ENCODE results near the gene ADD3. TPM values are rescaled to one million over a fixed set of nuclear protein-coding genes. Genes with fewer than 3 reads are reported as not detected.

The ADD3 gene
- total RNA-seq, 1 donor from 2014 or later: 95.3 TPM

DNA sequence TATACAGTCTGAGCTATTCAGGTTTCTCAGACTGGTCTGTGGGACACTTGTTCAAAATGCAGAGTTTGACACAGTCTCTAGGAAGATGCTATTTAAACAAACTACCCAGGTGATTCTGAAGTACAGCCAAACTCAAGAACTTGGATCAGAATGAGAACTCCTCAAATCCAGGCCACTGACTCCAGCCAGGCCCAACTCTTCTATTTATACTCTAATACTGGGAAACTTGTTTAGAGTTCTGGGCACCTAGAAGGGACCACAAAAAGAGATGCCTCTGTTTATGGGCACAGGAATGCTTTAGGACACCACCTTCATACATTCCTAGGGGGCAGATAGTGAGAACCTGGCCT, 40.1 kb upstream of the ADD3 start:
- Mint-ChIP-seq H3K27ac (no peak overlapping the region), H3K9me3 (no peaks in the 10 kb centered on the region), H3K4me3 (no peak overlapping the region), H3K36me3 (ENCODE audit: low read depth) (no peaks in the 10 kb centered on the region), H3K4me1 (no peaks in the 10 kb centered on the region), H3K27me3 (peaks cover 5% of the 10 kb centered on the region)
- CTCF ChIA-PET: no interaction called here
- intact Hi-C loops (cut with micrococcal nuclease): no loop called here
- POLR2A ChIA-PET: no interaction called here
- TF ChIP-seq, protein P1, sequence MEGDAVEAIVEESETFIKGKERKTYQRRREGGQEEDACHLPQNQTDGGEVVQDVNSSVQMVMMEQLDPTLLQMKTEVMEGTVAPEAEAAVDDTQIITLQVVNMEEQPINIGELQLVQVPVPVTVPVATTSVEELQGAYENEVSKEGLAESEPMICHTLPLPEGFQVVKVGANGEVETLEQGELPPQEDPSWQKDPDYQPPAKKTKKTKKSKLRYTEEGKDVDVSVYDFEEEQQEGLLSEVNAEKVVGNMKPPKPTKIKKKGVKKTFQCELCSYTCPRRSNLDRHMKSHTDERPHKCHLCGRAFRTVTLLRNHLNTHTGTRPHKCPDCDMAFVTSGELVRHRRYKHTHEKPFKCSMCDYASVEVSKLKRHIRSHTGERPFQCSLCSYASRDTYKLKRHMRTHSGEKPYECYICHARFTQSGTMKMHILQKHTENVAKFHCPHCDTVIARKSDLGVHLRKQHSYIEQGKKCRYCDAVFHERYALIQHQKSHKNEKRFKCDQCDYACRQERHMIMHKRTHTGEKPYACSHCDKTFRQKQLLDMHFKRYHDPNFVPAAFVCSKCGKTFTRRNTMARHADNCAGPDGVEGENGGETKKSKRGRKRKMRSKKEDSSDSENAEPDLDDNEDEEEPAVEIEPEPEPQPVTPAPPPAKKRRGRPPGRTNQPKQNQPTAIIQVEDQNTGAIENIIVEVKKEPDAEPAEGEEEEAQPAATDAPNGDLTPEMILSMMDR (IDR thresholded peaks at IDR 0.05): no peak
- no peak for DNase-seq
- no peak for ATAC-seq (ENCODE audit: low read depth)

DNA sequence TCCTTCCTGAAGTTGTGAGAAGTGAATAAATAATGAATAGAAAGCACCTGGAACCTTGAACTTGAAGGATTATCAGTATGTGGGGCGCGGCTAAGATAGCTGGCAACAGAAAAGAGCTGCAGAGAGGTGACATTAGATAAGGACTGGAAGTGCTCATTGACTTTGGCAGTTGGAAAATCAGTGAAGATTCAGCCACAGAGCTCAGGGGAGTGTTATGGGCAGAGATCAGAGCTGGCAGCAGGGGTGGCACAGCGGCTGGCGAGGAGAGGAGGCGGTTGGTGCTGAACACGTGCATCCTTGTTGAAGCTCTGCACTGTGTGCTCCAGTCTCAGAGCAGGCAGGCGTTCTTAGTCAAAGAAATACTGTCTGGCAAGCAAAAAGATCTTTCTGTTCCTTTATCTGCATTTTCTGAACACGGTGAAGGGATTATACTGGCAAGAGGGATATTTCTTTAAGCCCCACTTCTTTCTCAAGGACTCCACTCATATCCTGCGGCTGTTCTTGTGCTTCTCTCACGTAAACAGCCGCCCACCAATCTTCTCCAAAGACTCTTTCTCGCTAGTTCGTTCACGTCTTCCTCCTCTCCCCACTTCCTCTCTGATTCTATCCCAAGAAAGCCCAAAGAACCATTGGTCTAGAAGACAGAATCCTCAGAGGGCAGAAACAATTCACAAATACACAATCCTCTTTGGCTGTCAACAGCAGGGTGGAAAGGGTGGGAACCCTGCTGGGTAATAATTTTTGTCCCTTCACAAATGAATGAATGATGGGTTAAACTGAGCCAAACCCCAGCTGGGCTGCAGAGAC, 38.6 kb upstream of the ADD3 start:
- ATAC-seq (ENCODE audit: low read depth) (no peak), DNase-seq (no peak)
- TF ChIP-seq, protein P1 (IDR thresholded peaks at IDR 0.05): no peak
- ChIA-PET CTCF (no interaction called here), POLR2A (no interaction called here)
- no peaks in the 10 kb centered on the region for H3K9me3 Mint-ChIP-seq
- no peak overlapping the region for H3K4me3 Mint-ChIP-seq
- no peaks in the 10 kb centered on the region for H3K36me3 Mint-ChIP-seq (ENCODE audit: low read depth)
- H3K4me1 Mint-ChIP-seq: no peaks in the 10 kb centered on the region
- no peak overlapping the region for H3K27ac Mint-ChIP-seq
- intact Hi-C loops (cut with micrococcal nuclease): no loop called here
- H3K27me3 Mint-ChIP-seq: peaks cover 5% of the 10 kb centered on the region

DNA sequence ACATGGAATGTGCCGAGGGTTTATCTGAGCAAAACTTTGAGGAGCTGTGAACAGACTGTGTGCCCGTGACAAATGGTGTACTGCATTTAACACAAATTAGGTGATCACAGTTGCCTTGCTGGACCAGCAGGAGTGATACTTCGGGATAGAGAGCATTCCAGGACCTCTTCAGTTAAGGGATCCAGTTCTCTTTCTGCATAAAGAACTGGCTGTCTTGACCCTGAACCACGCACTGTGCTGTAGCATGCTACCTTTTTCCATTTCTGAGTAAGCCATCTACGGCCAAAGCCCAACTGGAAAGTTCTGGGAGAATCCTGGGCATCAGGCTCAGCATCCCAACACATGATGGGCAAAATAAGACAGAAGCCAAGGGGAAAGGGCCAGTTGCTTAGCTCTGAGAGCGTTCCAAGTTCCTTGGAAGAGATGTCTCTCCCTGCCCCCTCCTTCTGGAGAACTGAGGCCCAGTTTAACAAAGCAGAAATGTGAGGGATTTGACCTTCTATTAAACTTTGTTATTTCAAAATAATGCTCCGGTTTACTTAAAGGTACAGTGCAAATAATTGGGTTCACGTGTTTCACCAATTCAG, 37.9 kb upstream of the ADD3 start:
- Mint-ChIP-seq H3K4me1 (no peaks in the 10 kb centered on the region), H3K27me3 (peaks cover 5% of the 10 kb centered on the region), H3K9me3 (no peaks in the 10 kb centered on the region), H3K4me3 (no peak overlapping the region), H3K36me3 (ENCODE audit: low read depth) (no peaks in the 10 kb centered on the region), H3K27ac (no peak overlapping the region)
- TF ChIP-seq, protein P1 (IDR thresholded peaks at IDR 0.05): no peak
- intact Hi-C loops (cut with micrococcal nuclease): no loop called here
- CTCF ChIA-PET: no interaction called here
- POLR2A ChIA-PET: no interaction called here
- ATAC-seq (ENCODE audit: low read depth): no peak
- no peak for DNase-seq

DNA sequence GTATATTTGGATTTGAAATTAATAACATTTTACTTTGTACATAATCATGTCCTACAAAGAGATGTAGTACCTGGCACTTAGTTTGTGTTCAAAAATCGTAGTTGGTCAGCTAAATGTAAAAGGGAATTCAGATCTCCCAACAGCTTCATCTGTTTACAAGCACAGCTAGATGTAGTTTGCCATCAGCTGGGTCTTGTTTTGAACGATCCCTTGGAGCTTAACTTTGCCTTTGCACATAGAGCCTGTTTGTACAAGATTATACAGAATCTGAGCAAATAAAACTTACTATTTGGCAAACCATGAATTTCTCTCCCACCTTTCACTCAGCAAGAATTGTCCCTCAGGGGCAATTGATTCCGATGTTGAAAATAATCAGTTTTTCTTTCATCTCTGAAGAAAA, 36.1 kb upstream of the ADD3 start:
- Mint-ChIP-seq H3K36me3 (ENCODE audit: low read depth) (no peaks in the 10 kb centered on the region), H3K27ac (no peak overlapping the region), H3K27me3 (peaks cover 4% of the 10 kb centered on the region), H3K4me3 (no peak overlapping the region), H3K4me1 (no peaks in the 10 kb centered on the region), H3K9me3 (no peaks in the 10 kb centered on the region)
- ChIA-PET CTCF (no interaction called here), POLR2A (no interaction called here)
- ATAC-seq (ENCODE audit: low read depth) (no peak), DNase-seq (no peak)
- TF ChIP-seq, protein P1 (IDR thresholded peaks at IDR 0.05): no peak
- intact Hi-C loops (cut with micrococcal nuclease): no loop called here

DNA sequence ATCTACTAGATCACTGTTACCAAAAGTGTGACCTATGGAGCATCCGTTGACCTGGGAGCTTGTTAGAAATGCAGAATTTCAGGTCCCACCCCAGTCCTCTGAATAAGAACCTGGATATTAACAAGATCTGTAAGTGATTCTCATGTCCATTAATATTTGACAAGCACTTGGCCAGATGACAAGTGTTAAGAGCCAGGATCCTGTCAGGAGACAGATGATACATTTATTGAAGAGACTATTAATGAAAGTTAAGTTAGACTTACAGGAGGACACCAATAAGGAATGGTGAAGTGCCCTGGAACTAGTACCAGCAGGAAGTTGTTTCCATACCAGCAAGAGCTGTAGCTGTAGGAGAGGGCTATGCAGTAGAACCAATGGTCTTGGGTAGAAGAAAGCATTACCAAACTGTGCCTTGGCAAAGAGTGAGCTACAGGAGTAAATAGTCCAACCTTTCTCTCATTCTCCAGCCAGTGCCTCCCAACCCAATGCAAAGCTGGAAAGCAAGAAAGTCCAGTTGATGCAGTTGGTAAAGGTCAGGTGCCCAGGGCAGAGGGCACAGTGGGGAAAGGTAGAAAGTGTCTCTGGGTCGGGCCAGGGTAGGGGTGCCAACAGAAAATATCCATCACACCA, 35.3 kb upstream of the ADD3 start:
- ChIA-PET POLR2A (no interaction called here), CTCF (no interaction called here)
- Mint-ChIP-seq H3K27ac (no peak overlapping the region), H3K4me3 (no peak overlapping the region), H3K9me3 (no peaks in the 10 kb centered on the region), H3K36me3 (ENCODE audit: low read depth) (no peaks in the 10 kb centered on the region), H3K27me3 (peaks cover 4% of the 10 kb centered on the region), H3K4me1 (no peaks in the 10 kb centered on the region)
- no peak for ATAC-seq (ENCODE audit: low read depth)
- TF ChIP-seq, protein P1 (IDR thresholded peaks at IDR 0.05): no peak
- intact Hi-C loops (cut with micrococcal nuclease): no loop called here
- no peak for DNase-seq

Data from activated B cell treated with CpG ODN at 0.5 μM for 24 hours (primary cell).